GM18505 (cell line): ENCODE measurements around the gene OR10X1.

ENCODE experiments used
- ATAC-seq: cut with Tn5 transposase; IDR thresholded peaks from one replicate; pipeline ENCODE4 v1.9.1; 2021; ENCODE audit not compliant: unreplicated experiment
- POLR2A ChIP-seq: IDR thresholded peaks from 4 replicates; pipeline ENCODE4 v1.6.1; 2011; ENCODE audit warnings: borderline replicate concordance; ENCODE audit not compliant: insufficient read depth, insufficient read length; ENCODE audit errors: extremely low read depth

OR10X1 gene

GRCh38 chr1:158552296-158552695, 27.4 kb downstream of the OR10X1 start:
- ATAC-seq: no peak
- no peak for TF ChIP-seq POLR2A

GRCh38 chr1:158547533-158547932, 32.2 kb downstream of the OR10X1 start:
- no peak for TF ChIP-seq POLR2A
- no peak for ATAC-seq

DNA sequence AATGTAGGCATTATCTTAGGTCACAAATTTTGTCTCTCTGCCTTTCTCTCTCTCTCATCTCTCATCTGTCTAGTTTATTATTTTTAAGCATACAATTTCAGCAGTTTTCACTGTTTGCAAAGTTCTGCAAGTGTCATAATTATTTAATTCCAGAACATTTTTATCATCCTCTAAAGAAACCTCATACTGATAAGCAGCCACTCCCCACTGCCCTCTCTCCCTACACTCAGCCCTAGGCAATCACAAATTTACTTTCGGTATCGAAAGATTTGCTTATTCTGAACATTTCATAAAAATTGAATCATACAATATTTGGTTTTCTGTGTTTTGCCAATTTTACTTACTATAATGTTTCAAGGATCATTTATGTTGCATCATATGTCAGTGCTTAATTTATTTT, 42.1 kb downstream of the OR10X1 start:
- no peak for ATAC-seq
- no peak for TF ChIP-seq POLR2A

DNA sequence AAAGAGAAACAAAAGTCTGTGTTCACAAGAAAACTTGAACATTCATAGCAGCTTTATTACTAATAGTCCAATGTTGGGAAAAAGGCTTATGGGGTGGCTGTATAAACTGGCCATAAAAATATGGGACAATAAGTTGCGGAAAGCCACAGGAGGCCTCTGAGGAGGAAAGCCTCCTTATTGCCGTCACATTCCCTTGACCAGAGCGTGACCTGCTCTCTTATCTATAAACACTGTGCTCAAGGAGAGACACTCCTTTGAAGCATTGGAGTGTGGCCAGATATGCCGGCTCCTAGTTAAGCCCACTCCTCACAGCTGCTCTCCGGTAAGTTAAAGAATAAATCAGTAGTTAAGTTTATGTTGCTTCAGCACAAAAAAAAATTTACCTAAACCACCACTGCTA, 45.2 kb downstream of the OR10X1 start:
- no peak for ATAC-seq
- TF ChIP-seq POLR2A: no peak
